HCT116 (cell line): ENCODE measurements around the gene LHFPL6. TPM values are rescaled to one million over a fixed set of nuclear protein-coding genes. Genes with fewer than 3 reads are reported as not detected.

Experiments used
- ATAC-seq: fragments of 200-7000 bp; cut with Tn5 transposase; 2 replicates; pipeline ENCODE4 v1.9.1; 2020; ENCODE audit warnings: mild to moderate bottlenecking, moderate library complexity
- BruUV-seq: library from RNA; stranded (reverse); fragments of 400-500 nt; replicated peaks from 2 replicates; lab custom pipeline; 2021; lab: Mats Ljungman, UMichigan
- CTCF ChIA-PET: fragments of 300-600 bp; sonication (Branson Sonifier 250); formaldehyde crosslinking; loops from one replicate; lab custom pipeline; 2021; ENCODE audit warnings: antibody characterized with exemption; lab: Charles Lee
- POLR2A ChIA-PET: fragments of 300-600, 350-600 bp; sonication (Branson Sonifier 250); formaldehyde crosslinking; loops from one replicate; lab custom pipeline; 2021; ENCODE audit warnings: antibody characterized with exemption; lab: Charles Lee
- RAD21 ChIA-PET, 2 experiments: fragments of 300-600 bp; sonication (Branson Sonifier 250); formaldehyde crosslinking; loops; one replicate each; lab custom pipeline; 2023; ENCODE audit warnings: low total read pairs in 2 of 2; ENCODE audit not compliant: uncharacterized antibody in 2 of 2, unreplicated experiment in 2 of 2, low non-redundant PET in 1 of 2; lab: Charles Lee
- DNase-seq: peaks from one replicate; pipeline ENCODE4 v3.0.0-alpha.2; 2010; ENCODE audit warnings: low read depth, low spot score
- H2AFZ ChIP-seq: fragments of 200-600 bp; shearing (Covaris generic), sonication (generic); 2 replicates; pipeline ENCODE4 v1.6.1; 2017; ENCODE audit warnings: low read depth, mixed run types, mixed read lengths, antibody characterized with exemption, low read length; ENCODE audit not compliant: poor library complexity, severe bottlenecking
- H3K27ac ChIP-seq: 2 replicates; pipeline ENCODE4 v1.5.1; 2012; ENCODE audit warnings: low read depth, low read length
- H3K27me3 ChIP-seq: fragments of 200-600 bp; sonication (generic); 2 replicates; pipeline ENCODE4 v1.6.1; 2016; ENCODE audit warnings: mixed run types, low read length, mixed read lengths; ENCODE audit not compliant: insufficient read depth
- H3K36me3 ChIP-seq, 2 experiments: fragments of 200-500 bp in 1 of 2; fragments of 200-600 bp in 1 of 2; sonication (Bioruptor generic) in 1 of 2; sonication (generic) in 1 of 2; 2 replicates each; pipeline versions ENCODE4 v1.5.1 to v1.6.1; 2014 to 2016; ENCODE audit warnings: low read length in 2 of 2, inconsistent platforms in 1 of 2, mixed read lengths in 1 of 2, mixed run types in 1 of 2; ENCODE audit not compliant: insufficient read depth in 2 of 2, control insufficient read depth in 1 of 2
- H3K4me1 ChIP-seq, 2 experiments: fragments of 200-600 bp in 1 of 2; sonication (generic) in 1 of 2; 2 replicates each; pipeline versions ENCODE4 v1.5.1 to v1.6.1; 2012 to 2017; ENCODE audit warnings: low read length in 2 of 2, inconsistent platforms in 1 of 2, mild to moderate bottlenecking in 1 of 2, mixed read lengths in 1 of 2, mixed run types in 1 of 2, moderate library complexity in 1 of 2; ENCODE audit not compliant: insufficient read depth in 2 of 2, control insufficient read depth in 1 of 2
- H3K4me2 ChIP-seq: fragments of 200-600 bp; sonication (generic); 2 replicates; pipeline ENCODE4 v1.6.1; 2017; ENCODE audit warnings: mixed run types, low read length, mixed read lengths
- H3K4me3 ChIP-seq, 2 experiments: fragments of 200-600 bp in 1 of 2; sonication (generic) in 1 of 2; replicated peaks in 1 of 2; 2 replicates each; pipeline ENCODE4 v1.5.1; 2011 to 2016; ENCODE audit warnings: low read length in 2 of 2, control low read depth in 1 of 2, low read depth in 1 of 2, mild to moderate bottlenecking in 1 of 2, mixed read lengths in 1 of 2, mixed run types in 1 of 2
- H3K79me2 ChIP-seq: fragments of 200-600 bp; sonication (generic); 2 replicates; pipeline ENCODE4 v1.6.1; 2017; ENCODE audit warnings: mild to moderate bottlenecking, mixed run types, low read length, moderate library complexity, mixed read lengths; ENCODE audit not compliant: insufficient read depth
- H3K9ac ChIP-seq: fragments of 200-600 bp; sonication (generic); 2 replicates; pipeline ENCODE4 v1.6.1; 2016; ENCODE audit warnings: low read length, mixed read lengths
- H3K9me2 ChIP-seq: fragments of 200-600 bp; sonication (generic), shearing (Covaris generic); 2 replicates; pipeline ENCODE4 v1.6.1; 2017; ENCODE audit warnings: mixed run types, mild to moderate bottlenecking, moderate library complexity; ENCODE audit not compliant: insufficient read depth
- H3K9me3 ChIP-seq, 2 experiments: fragments of 200-500 bp in 1 of 2; fragments of 200-600 bp in 1 of 2; sonication (Bioruptor generic) in 1 of 2; sonication (generic) in 1 of 2; 2 replicates each; pipeline ENCODE4 v1.6.1; 2014 to 2017; ENCODE audit warnings: low read length in 2 of 2, mixed read lengths in 2 of 2, inconsistent platforms in 1 of 2, low read depth in 1 of 2, mild to moderate bottlenecking in 1 of 2, mixed run types in 1 of 2, moderate library complexity in 1 of 2; ENCODE audit not compliant: control insufficient read depth in 1 of 2, insufficient read depth in 1 of 2
- H4K20me1 ChIP-seq: fragments of 200-600 bp; sonication (generic), shearing (Covaris generic); 2 replicates; pipeline ENCODE4 v1.6.1; 2017; ENCODE audit warnings: mixed run types, mild to moderate bottlenecking, moderate library complexity; ENCODE audit not compliant: insufficient read depth
- CEBPB ChIP-seq: IDR thresholded peaks from 2 replicates; pipeline ENCODE4 v1.6.1; 2012; ENCODE audit warnings: low read depth
- EZH2phosphoT487 ChIP-seq: fragments of 200-600 bp; IDR thresholded peaks from 2 replicates; pipeline ENCODE4 v1.6.1; 2018; ENCODE audit warnings: antibody characterized with exemption, borderline replicate concordance
- RAD21 ChIP-seq: IDR thresholded peaks from 2 replicates; pipeline ENCODE4 v1.6.1; 2012; ENCODE audit warnings: low read depth, mild to moderate bottlenecking
- SRF ChIP-seq: IDR thresholded peaks from 2 replicates; pipeline ENCODE4 v1.6.1; 2012; ENCODE audit warnings: low read depth
- TCF7L2 ChIP-seq: IDR thresholded peaks from 2 replicates; pipeline ENCODE4 v1.7.0; 2011; ENCODE audit warnings: borderline replicate concordance, inconsistent platforms; ENCODE audit not compliant: insufficient read depth, insufficient read length; ENCODE audit errors: extremely low read depth
- YY1 ChIP-seq: IDR thresholded peaks from 2 replicates; pipeline ENCODE4 v1.6.1; 2011; ENCODE audit warnings: low read length, low read depth, moderate library complexity, mild to moderate bottlenecking; ENCODE audit not compliant: insufficient replicate concordance; ENCODE audit errors: extremely low read depth
- ZFX ChIP-seq: fragments of 450-650 bp; IDR thresholded peaks from 2 replicates; pipeline ENCODE4 v1.6.1; 2017
- ZNF274 ChIP-seq: fragments of 200-500 bp; sonication (Bioruptor generic); IDR thresholded peaks from 2 replicates; pipeline ENCODE4 v1.6.1; 2014; ENCODE audit warnings: mild to moderate bottlenecking, low read depth, low read length, inconsistent platforms
- intact Hi-C: fragments of 100-400 bp; cut with micrococcal nuclease; formaldehyde crosslinking; loops from 2 replicates; pipeline ENCODE4 v1.10.0; 2022
- total RNA-seq: library from RNA; stranded (reverse); gene quantifications from one replicate; pipeline ENCODE4 v1.2.1, GENCODE V29; 2021; ENCODE audit not compliant: unreplicated experiment
- TF ChIP-seq, protein P1 (sequence below): IDR thresholded peaks from 2 replicates; pipeline ENCODE4 v1.6.1; 2012
- TF ChIP-seq, protein P2 (sequence below): IDR thresholded peaks from 2 replicates; pipeline ENCODE4 v1.6.1; 2011; ENCODE audit warnings: mild to moderate bottlenecking, low read length, moderate library complexity; ENCODE audit not compliant: insufficient replicate concordance; ENCODE audit errors: extremely low read depth

The LHFPL6 gene
- total RNA-seq, 1 experiment from 2014 or later, result 0.22 TPM

DNA sequence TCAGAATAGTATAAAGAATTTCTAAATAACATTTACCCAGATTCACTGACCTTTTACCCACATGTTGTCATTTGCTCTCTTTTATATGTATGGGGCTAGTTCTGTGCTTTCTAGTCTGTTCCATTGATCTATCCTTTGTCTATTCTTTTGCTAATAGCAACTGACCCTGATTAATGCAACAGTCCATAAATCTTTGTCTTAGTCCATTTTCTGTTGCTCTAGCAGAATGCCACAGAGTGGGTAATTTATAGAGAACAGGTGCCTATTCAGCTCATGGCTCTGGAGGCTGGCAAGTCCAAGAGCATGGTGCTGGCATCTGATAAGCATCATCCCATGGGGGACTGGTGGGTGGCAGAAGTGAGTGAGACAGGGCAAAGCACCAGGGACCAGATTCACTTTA is 52.1 kb downstream of the LHFPL6 start:
- ATAC-seq (no peak), DNase-seq (no peak)
- Histone ChIP-seq H3K9ac (no peak overlapping the region), H3K36me3 (no peaks in the 10 kb centered on the region), H2AFZ (no peak overlapping the region), H3K79me2 (no peaks in the 10 kb centered on the region), H3K9me3 (no peaks in the 10 kb centered on the region), H3K4me3 (no peak overlapping the region), H3K27ac (no peak overlapping the region), H3K9me2 (no peaks in the 10 kb centered on the region), H3K4me2 (no peak overlapping the region), H4K20me1 (no peaks in the 10 kb centered on the region; the same call in 1 of the 2 replicates), H3K27me3 (no peaks in the 10 kb centered on the region; the same call in 1 of the 2 replicates), H3K4me1 (no peaks in the 10 kb centered on the region)
- BruUV-seq, result no TSS peak
- TF ChIP-seq RAD21, result no peak
- TF ChIP-seq TCF7L2, result no peak
- TF ChIP-seq ZFX, result no peak
- TF ChIP-seq SRF, result no peak
- TF ChIP-seq EZH2phosphoT487, result no peak
- TF ChIP-seq, protein P1, sequence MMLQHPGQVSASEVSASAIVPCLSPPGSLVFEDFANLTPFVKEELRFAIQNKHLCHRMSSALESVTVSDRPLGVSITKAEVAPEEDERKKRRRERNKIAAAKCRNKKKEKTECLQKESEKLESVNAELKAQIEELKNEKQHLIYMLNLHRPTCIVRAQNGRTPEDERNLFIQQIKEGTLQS, result no peak
- TF ChIP-seq ZNF274, result no peak
- TF ChIP-seq CEBPB, result no peak
- TF ChIP-seq, protein P2, sequence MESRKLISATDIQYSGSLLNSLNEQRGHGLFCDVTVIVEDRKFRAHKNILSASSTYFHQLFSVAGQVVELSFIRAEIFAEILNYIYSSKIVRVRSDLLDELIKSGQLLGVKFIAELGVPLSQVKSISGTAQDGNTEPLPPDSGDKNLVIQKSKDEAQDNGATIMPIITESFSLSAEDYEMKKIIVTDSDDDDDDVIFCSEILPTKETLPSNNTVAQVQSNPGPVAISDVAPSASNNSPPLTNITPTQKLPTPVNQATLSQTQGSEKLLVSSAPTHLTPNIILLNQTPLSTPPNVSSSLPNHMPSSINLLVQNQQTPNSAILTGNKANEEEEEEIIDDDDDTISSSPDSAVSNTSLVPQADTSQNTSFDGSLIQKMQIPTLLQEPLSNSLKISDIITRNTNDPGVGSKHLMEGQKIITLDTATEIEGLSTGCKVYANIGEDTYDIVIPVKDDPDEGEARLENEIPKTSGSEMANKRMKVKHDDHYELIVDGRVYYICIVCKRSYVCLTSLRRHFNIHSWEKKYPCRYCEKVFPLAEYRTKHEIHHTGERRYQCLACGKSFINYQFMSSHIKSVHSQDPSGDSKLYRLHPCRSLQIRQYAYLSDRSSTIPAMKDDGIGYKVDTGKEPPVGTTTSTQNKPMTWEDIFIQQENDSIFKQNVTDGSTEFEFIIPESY, result no peak
- no peak for TF ChIP-seq YY1
- POLR2A ChIA-PET, result no interaction called here
- intact Hi-C loops, result no loop called here
- CTCF ChIA-PET, result no interaction called here
- RAD21 ChIA-PET, result no interaction called here
